IMR-90 (cell line): ENCODE results near the gene ME3.

ENCODE experiments used
- FOS ChIP-seq: fragments of 150-350 bp; IDR thresholded peaks from 2 replicates; pipeline ENCODE4 v1.6.1; 2016; ENCODE audit warnings: low read depth, low read length
- POLR2A ChIP-seq: IDR thresholded peaks from 2 replicates; pipeline ENCODE4 v1.6.1; 2012; ENCODE audit warnings: mild to moderate bottlenecking, low read depth, low read length

- TF ChIP-seq POLR2A, result no peak
- TF ChIP-seq FOS, result no peak
These were observed 116.5 kb downstream of the ME3 start for GRCh38 chr11:86555866-86556265.
